Heart right ventricle (tissue), 16 donors: Measurements from ENCODE around the gene ZC3H15. TPM values are rescaled to one million over a fixed set of nuclear protein-coding genes. Genes with fewer than 3 reads are reported as not detected.

ENCODE experiments used
- ATAC-seq, 8 donors: fragments of 200-7000 bp; cut with Tn5 transposase; one replicate each; pipeline ENCODE4 v1.9.1; 2020; ENCODE audit warnings: mild to moderate bottlenecking in 8 of 8, moderate library complexity in 8 of 8, moderate number of reproducible peaks in 1 of 8
- DNase-seq, 2 donors: peaks; one replicate each; pipeline ENCODE4 v3.0.0-alpha.2; 2020
- H3K27ac ChIP-seq, 10 donors: fragments of 200-600 bp; sonication (generic) in 2 of 10; one replicate each; pipeline versions ENCODE4 v1.5.0 to v1.8.0; 2020 to 2022; ENCODE audit warnings: mild to moderate bottlenecking in 3 of 10
- H3K27me3 ChIP-seq, 7 donors: fragments of 200-600 bp; one replicate each; pipeline ENCODE4 v1.8.0; 2021 to 2022; ENCODE audit warnings: mild to moderate bottlenecking in 2 of 7
- H3K36me3 ChIP-seq, 9 donors: fragments of 200-600 bp; sonication (generic) in 1 of 9; one replicate each; pipeline versions ENCODE4 v1.5.0 to v1.8.0; 2020 to 2022; ENCODE audit warnings: mild to moderate bottlenecking in 2 of 9
- H3K4me1 ChIP-seq, 9 donors: fragments of 200-600 bp; sonication (generic) in 1 of 9; one replicate each; pipeline versions ENCODE4 v1.5.0 to v1.8.0; 2020 to 2022; ENCODE audit warnings: mild to moderate bottlenecking in 4 of 9
- H3K4me3 ChIP-seq, 10 donors: fragments of 200-600 bp; sonication (generic) in 2 of 10; one replicate each; pipeline versions ENCODE4 v1.5.0 to v1.8.0; 2020 to 2022; ENCODE audit warnings: mild to moderate bottlenecking in 7 of 10, moderate library complexity in 2 of 10
- H3K9me3 ChIP-seq, 11 donors: fragments of 200-600 bp in 10 of 11; sonication (generic) in 2 of 11; one replicate each; pipeline versions ENCODE4 v1.5.0 to v1.8.0; 2013 to 2022; ENCODE audit warnings: mild to moderate bottlenecking in 2 of 11, control low read depth in 1 of 11, moderate library complexity in 1 of 11
- WGBS, 2 donors: extraction: QIAGEN DNeasy Blood & Tissue Kit; methylation state at CpG; one replicate each; pipeline ENCODE4 v1.1.7; 2013; ENCODE audit warnings: inconsistent platforms in 1 of 2; 5-methylcytosine and 5-hydroxymethylcytosine counted together
- intact Hi-C, 10 donors: fragments of 100-400 bp; cut with DNase I; formaldehyde crosslinking; loops; one replicate each; pipeline versions ENCODE4 v1.11.1 to v1.14.2; 2022
- polyA plus RNA-seq, 2 donors: library from polyadenylated mRNA; stranded (reverse); fragments of 200-250 nt; gene quantifications; one replicate each; pipeline ENCODE4 v1.2.3, GENCODE V29; 2013
- total RNA-seq, 10 donors: library from RNA; stranded (reverse); fragmentation: NEBNext Ultra II Directional in 3 of 10; extraction: Animal tissue kit (Norgen Biotek cat#: 25700) in 3 of 10; gene quantifications; one replicate each; pipeline versions ENCODE4 v1.2.1 to v1.2.4, GENCODE V29; 2021 to 2023
- TF ChIP-seq, protein P1 (sequence below), 9 donors: fragments of 200-600 bp; sonication (generic) in 2 of 9; IDR thresholded peaks; one replicate each; pipeline versions ENCODE4 v1.5.0 to v1.8.0; 2021 to 2022; ENCODE audit warnings: antibody characterized with exemption in 9 of 9, mild to moderate bottlenecking in 5 of 9, moderate library complexity in 1 of 9
- donor health status: Arrhythmogenic right ventricular cardiomyopathy.
- donor health status: ischemic (EF 13 %, LVEDD 7.1; RV severe dilation, severe dysfunction).
- donor health status: healthy with polysubstance abuse.
- donor health status: DM: no; HTN: yes; CAD: no.
- donor health status: DM: no; HTN: no; CAD: no.
- donor health status: ischemic (EF 25% LVEDD 6.9; RV normal size, moderate dysfunction).
- donor health status: ischemic (EF 25% LVEDD 5.7; RV mildly dilated, moderate dysfunction).
- donor health status: healthy.
- donor health status: DM: yes; HTN: yes; CAD: no.
- donor health status: Ischemic cardiomyopathy.
- donor health status: ischemic (EF 35%, LVEDD 5.7; RV mildly dilated, moderate dysfunction).
- donor health status: nonischemic (EF 11% LVEDD 7.7; RV severe dilation, severe dysfunction).
- donor health status: DM: yes; HTN: yes; CAD: no.
- donor health status: PGD.
- donor health status: ischemic (EF 29% LVEDD 5.4; RV normal size, mild dysfunction).
- donor health status: nonischemic (EF 23%, LVEDD 6.1; RV moderate dilation, normal function).

ZC3H15 gene
- total and polyA plus RNA-seq, 12 donors = 25.1 to 38.8 (median 31.1) TPM

DNA sequence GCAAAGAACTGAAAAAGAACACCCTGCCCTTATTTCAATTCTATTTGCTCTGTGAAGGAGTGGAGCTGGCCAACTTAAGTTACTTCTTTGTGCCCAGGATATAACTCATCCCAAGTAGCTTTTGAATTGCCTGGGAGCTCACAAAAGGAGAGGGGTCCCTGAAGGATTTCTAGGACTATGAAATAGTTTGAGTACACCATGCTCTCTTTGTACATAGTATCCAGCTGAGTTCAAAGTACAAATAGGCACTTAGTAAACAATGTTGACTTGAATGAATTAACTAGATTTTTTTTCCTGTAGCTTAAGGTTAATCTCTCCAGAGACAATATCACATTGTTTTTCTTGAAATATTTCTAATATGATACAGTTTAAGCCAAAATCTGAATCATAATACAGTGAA lies 47.7 kb downstream of the ZC3H15 start:
- no peaks in the 10 kb centered on the region for H3K27me3 ChIP-seq
- intact Hi-C loops = no loop called here
- ATAC-seq = no peak
- no peak overlapping the region for H3K4me3 ChIP-seq
- no peaks in the 10 kb centered on the region for H3K4me1 ChIP-seq
- no peaks in the 10 kb centered on the region for H3K36me3 ChIP-seq
- no peak overlapping the region for H3K27ac ChIP-seq
- TF ChIP-seq, protein P1, sequence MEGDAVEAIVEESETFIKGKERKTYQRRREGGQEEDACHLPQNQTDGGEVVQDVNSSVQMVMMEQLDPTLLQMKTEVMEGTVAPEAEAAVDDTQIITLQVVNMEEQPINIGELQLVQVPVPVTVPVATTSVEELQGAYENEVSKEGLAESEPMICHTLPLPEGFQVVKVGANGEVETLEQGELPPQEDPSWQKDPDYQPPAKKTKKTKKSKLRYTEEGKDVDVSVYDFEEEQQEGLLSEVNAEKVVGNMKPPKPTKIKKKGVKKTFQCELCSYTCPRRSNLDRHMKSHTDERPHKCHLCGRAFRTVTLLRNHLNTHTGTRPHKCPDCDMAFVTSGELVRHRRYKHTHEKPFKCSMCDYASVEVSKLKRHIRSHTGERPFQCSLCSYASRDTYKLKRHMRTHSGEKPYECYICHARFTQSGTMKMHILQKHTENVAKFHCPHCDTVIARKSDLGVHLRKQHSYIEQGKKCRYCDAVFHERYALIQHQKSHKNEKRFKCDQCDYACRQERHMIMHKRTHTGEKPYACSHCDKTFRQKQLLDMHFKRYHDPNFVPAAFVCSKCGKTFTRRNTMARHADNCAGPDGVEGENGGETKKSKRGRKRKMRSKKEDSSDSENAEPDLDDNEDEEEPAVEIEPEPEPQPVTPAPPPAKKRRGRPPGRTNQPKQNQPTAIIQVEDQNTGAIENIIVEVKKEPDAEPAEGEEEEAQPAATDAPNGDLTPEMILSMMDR (IDR thresholded peaks at IDR 0.05) = no peak
- DNase-seq = no peak
- no peaks in the 10 kb centered on the region for H3K9me3 ChIP-seq

DNA sequence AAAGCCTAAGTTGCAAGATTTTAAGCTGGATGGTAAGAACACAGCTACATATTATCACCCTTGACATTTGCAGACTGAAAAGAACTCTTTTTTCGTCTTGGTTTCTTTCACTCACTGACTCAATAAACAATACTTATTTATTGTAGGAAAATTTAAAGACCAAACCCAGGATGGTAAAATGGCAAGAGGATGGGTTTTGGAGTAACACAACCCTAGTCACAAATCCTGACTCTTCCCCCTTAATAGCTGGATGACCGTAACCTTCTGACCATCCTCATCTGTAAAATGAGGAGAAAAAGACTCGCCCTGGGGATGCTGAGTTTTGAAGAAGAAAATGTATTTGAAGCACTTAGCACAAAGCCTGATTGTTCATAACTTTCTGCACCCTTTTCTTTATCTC lies 48.3 kb downstream of the ZC3H15 start:
- no peaks in the 10 kb centered on the region for H3K27me3 ChIP-seq
- intact Hi-C loops = no loop called here
- ATAC-seq (no peak), DNase-seq (no peak)
- no peak overlapping the region for H3K27ac ChIP-seq
- TF ChIP-seq, protein P1 (IDR thresholded peaks at IDR 0.05) = no peak
- H3K36me3 ChIP-seq = no peaks in the 10 kb centered on the region
- H3K4me1 ChIP-seq = no peaks in the 10 kb centered on the region
- no peaks in the 10 kb centered on the region for H3K9me3 ChIP-seq
- H3K4me3 ChIP-seq = no peak overlapping the region
- 81 to 86% methylated on average over 3 of the region's 3 CpGs for WGBS, 2 donors

DNA sequence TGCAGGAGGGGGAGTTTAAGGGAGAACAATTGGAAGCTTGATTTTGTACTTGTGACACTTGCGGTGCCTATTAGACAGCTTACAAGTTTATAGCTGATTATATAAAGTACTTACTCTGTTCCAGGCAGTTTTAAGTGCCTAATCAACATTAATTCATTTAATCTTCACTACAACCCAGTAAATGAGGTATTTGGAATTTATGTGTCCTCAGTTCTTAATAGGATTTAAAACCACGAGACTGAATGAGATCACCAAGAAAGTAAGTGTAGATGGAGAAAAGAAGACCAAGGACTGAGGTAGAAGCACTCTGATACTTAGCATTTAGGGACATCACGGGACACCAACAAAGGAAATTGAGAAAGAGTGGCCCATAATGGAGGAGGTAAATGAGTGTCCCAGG lies 49.8 kb downstream of the ZC3H15 start:
- Histone ChIP-seq H3K4me1 (no peaks in the 10 kb centered on the region), H3K4me3 (no peak overlapping the region), H3K36me3 (no peaks in the 10 kb centered on the region), H3K27me3 (no peaks in the 10 kb centered on the region), H3K9me3 (no peaks in the 10 kb centered on the region), H3K27ac (no peak overlapping the region)
- TF ChIP-seq, protein P1 (IDR thresholded peaks at IDR 0.05) = no peak
- intact Hi-C loops = no loop called here
- no peak for DNase-seq
- WGBS, 2 donors = 89 to 94% methylated on average over 3 of the region's 3 CpGs
- ATAC-seq = no peak

DNA sequence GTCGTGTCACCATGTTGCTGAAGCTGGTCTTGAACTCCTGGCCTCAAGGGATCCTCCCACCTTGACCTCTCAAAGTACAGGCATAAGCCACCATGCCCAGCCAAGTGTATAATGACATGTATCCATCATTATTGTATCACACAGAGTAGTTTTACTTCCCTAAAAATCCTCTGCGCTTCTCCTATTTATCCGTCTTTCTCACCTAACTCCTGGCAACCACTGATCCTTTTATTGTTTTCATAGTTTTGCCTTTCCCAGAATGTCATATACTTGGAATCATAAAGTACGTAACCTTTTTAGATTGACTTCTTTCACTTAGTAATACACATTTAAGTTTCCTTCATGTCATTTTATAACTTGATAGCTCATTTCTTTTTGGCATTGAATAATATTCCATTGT lies 51.0 kb downstream of the ZC3H15 start:
- Histone ChIP-seq H3K36me3 (no peaks in the 10 kb centered on the region), H3K9me3 (no peaks in the 10 kb centered on the region), H3K27ac (no peak overlapping the region), H3K4me1 (no peaks in the 10 kb centered on the region), H3K4me3 (no peak overlapping the region), H3K27me3 (no peaks in the 10 kb centered on the region)
- no peak for DNase-seq
- 89 to 93% methylated on average over 4 of the region's 4 CpGs for WGBS, 2 donors
- TF ChIP-seq, protein P1 (IDR thresholded peaks at IDR 0.05) = no peak
- intact Hi-C loops = no loop called here
- ATAC-seq = no peak

DNA sequence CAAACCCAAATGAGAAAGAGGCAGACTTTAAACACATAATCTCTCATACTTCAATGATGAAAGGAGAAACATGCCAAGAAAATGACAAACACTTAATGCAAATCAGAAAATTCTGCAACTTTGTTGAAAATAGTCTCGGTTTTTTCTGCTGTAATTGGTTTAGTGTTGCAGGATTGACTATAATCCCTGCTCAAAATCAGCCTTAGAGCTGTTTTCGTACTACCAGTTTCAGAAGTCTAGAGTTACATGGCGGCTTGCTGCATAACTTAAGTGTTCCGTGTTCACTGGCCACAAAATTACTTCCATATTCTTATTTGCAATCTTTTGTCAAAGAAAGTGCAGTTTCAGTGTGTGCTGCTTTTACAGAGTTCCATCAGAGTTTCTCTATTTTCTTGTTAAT lies 54.9 kb downstream of the ZC3H15 start:
- no peak for DNase-seq
- TF ChIP-seq, protein P1 (IDR thresholded peaks at IDR 0.05) = no peak
- no peak overlapping the region for H3K27ac ChIP-seq
- H3K36me3 ChIP-seq = no peaks in the 10 kb centered on the region
- no peaks in the 10 kb centered on the region for H3K9me3 ChIP-seq
- no peak for ATAC-seq
- no peaks in the 10 kb centered on the region for H3K27me3 ChIP-seq
- intact Hi-C loops = loop anchor here in 1 of 10 donors (5.0 kb wide), 1 partner anchor 36 kb away; no protein-coding TSS in a partner anchor
- H3K4me3 ChIP-seq = no peak overlapping the region
- H3K4me1 ChIP-seq = peaks cover 0 to 28% (median 9%) of the 10 kb centered on the region in 9 donors
- 88 to 90% methylated on average over 4 of the region's 4 CpGs for WGBS, 2 donors
